WTC11 (cell line): ENCODE results near the gene CLVS2. TPM values are rescaled to one million over a fixed set of nuclear protein-coding genes. Genes with fewer than 3 reads are reported as not detected.

Experiments
- ATAC-seq: fragments of 200-7000 bp; cut with Tn5 transposase; 2 replicates; pipeline ENCODE4 v1.10.0; 2021; ENCODE audit warnings: mild to moderate bottlenecking, moderate library complexity
- CTCF ChIA-PET: fragments of 300-600 bp; sonication (Branson Sonifier 250); formaldehyde crosslinking; loops from one replicate; lab custom pipeline; 2021; ENCODE audit warnings: antibody characterized with exemption; lab: Charles Lee
- POLR2A ChIA-PET: fragments of 350-600 bp; sonication (Branson Sonifier 250); formaldehyde crosslinking; loops from one replicate; lab custom pipeline; 2021; ENCODE audit warnings: antibody characterized with exemption; lab: Charles Lee
- DNase-seq: peaks from one replicate; pipeline ENCODE4 v3.0.0; 2021; ENCODE audit warnings: low spot score
- H3K27ac Mint-ChIP-seq: 2 replicates; pipeline ENCODE4 v1.8.0; 2021; ENCODE audit warnings: mixed read lengths
- H3K27me3 Mint-ChIP-seq: 2 replicates; pipeline ENCODE4 v1.8.0; 2021; ENCODE audit warnings: low read depth, mild to moderate bottlenecking, moderate library complexity, mixed read lengths
- H3K36me3 Mint-ChIP-seq: 2 replicates; pipeline ENCODE4 v1.8.0; 2021; ENCODE audit warnings: mixed read lengths
- H3K4me1 Mint-ChIP-seq: 2 replicates; pipeline ENCODE4 v1.8.0; 2022; ENCODE audit warnings: mixed read lengths
- H3K4me3 Mint-ChIP-seq: 2 replicates; pipeline ENCODE4 v1.8.0; 2021; ENCODE audit warnings: mild to moderate bottlenecking, moderate library complexity, mixed read lengths
- H3K9me3 Mint-ChIP-seq: 2 replicates; pipeline ENCODE4 v1.8.0; 2021; ENCODE audit warnings: mixed read lengths
- ARID4B ChIP-seq: sonication (generic); formaldehyde crosslinking; IDR thresholded peaks from 2 replicates; pipeline ENCODE4 v1.8.0; 2023; ENCODE audit warnings: missing genetic modification reagents, mild to moderate bottlenecking, borderline replicate concordance
- ATF1 ChIP-seq: sonication (generic); formaldehyde crosslinking; IDR thresholded peaks from 2 replicates; pipeline ENCODE4 v1.8.1; 2023; ENCODE audit warnings: mild to moderate bottlenecking, moderate library complexity, missing genetic modification reagents
- ATF2 ChIP-seq: sonication (generic); formaldehyde crosslinking; IDR thresholded peaks from 2 replicates; pipeline ENCODE4 v1.8.1; 2022; ENCODE audit warnings: low read depth, missing genetic modification reagents, borderline replicate concordance
- CDX4 ChIP-seq: fragments of 250-450 bp; sonication (Bioruptor Pico); IDR thresholded peaks from 2 replicates; pipeline ENCODE4 v1.9.0; 2021; ENCODE audit warnings: moderate library complexity, mild to moderate bottlenecking, inconsistent platforms, borderline replicate concordance
- CREB1 ChIP-seq: sonication (generic); formaldehyde crosslinking; IDR thresholded peaks from 2 replicates; pipeline ENCODE4 v1.8.0; 2023; ENCODE audit warnings: mild to moderate bottlenecking, missing genetic modification reagents
- E2F1 ChIP-seq: sonication (generic); formaldehyde crosslinking; IDR thresholded peaks from 2 replicates; pipeline ENCODE4 v1.8.0; 2022; ENCODE audit warnings: mild to moderate bottlenecking, missing genetic modification reagents
- ELF4 ChIP-seq: sonication (generic); formaldehyde crosslinking; IDR thresholded peaks from 2 replicates; pipeline ENCODE4 v1.8.1; 2022; ENCODE audit warnings: low read depth, mild to moderate bottlenecking, moderate library complexity, missing genetic modification reagents
- ERG ChIP-seq: fragments of 250-450 bp; sonication (Bioruptor Pico); IDR thresholded peaks from 2 replicates; pipeline ENCODE4 v1.8.0; 2021; ENCODE audit warnings: mild to moderate bottlenecking
- GABPB1 ChIP-seq: sonication (generic); formaldehyde crosslinking; IDR thresholded peaks from 2 replicates; pipeline ENCODE4 v1.8.1; 2023; ENCODE audit warnings: mild to moderate bottlenecking, missing genetic modification reagents
- MXD4 ChIP-seq: fragments of 250-450 bp; sonication (Bioruptor Pico); IDR thresholded peaks from 2 replicates; pipeline ENCODE4 v1.8.0; 2021; ENCODE audit warnings: mild to moderate bottlenecking, moderate library complexity, borderline replicate concordance
- MYBL2 ChIP-seq: sonication (generic); formaldehyde crosslinking; IDR thresholded peaks from 2 replicates; pipeline ENCODE4 v1.8.1; 2023; ENCODE audit warnings: mild to moderate bottlenecking, moderate library complexity, missing genetic modification reagents
- NFATC4 ChIP-seq: fragments of 250-450 bp; sonication (Bioruptor Pico); IDR thresholded peaks from 2 replicates; pipeline ENCODE4 v1.9.0; 2021; ENCODE audit warnings: mild to moderate bottlenecking
- NFE2L1 ChIP-seq: sonication (generic); formaldehyde crosslinking; IDR thresholded peaks from 2 replicates; pipeline ENCODE4 v1.8.1; 2023; ENCODE audit warnings: missing genetic modification reagents
- NR1H2 ChIP-seq: sonication (generic); formaldehyde crosslinking; IDR thresholded peaks from 2 replicates; pipeline ENCODE4 v1.9.0; 2021; ENCODE audit warnings: mild to moderate bottlenecking, moderate library complexity, missing genetic modification reagents
- NR3C1 ChIP-seq: sonication (generic); formaldehyde crosslinking; conservative IDR thresholded peaks from 2 replicates; pipeline ENCODE4 v1.8.1; 2023; ENCODE audit warnings: low read depth, mild to moderate bottlenecking, missing genetic modification reagents
- SOX15 ChIP-seq: fragments of 250-450 bp; sonication (Bioruptor Pico); IDR thresholded peaks from 2 replicates; pipeline ENCODE4 v1.9.0; 2021; ENCODE audit warnings: mild to moderate bottlenecking
- USF1 ChIP-seq: sonication (generic); formaldehyde crosslinking; IDR thresholded peaks from 2 replicates; pipeline ENCODE4 v1.8.0; 2022; ENCODE audit warnings: mild to moderate bottlenecking, missing genetic modification reagents
- ZNF219 ChIP-seq: sonication (generic); formaldehyde crosslinking; IDR thresholded peaks from 2 replicates; pipeline ENCODE4 v1.8.0; 2023; ENCODE audit warnings: missing genetic modification reagents, mild to moderate bottlenecking, borderline replicate concordance
- ZNF281 ChIP-seq: sonication (generic); formaldehyde crosslinking; IDR thresholded peaks from 2 replicates; pipeline ENCODE4 v1.8.0; 2023; ENCODE audit warnings: mild to moderate bottlenecking, missing genetic modification reagents
- ZNF396 ChIP-seq: fragments of 250-450 bp; sonication (Bioruptor Pico); IDR thresholded peaks from 2 replicates; pipeline ENCODE4 v1.8.0; 2021; ENCODE audit warnings: mild to moderate bottlenecking, moderate library complexity, borderline replicate concordance
- ZNF425 ChIP-seq: fragments of 250-450 bp; sonication (Bioruptor Pico); conservative IDR thresholded peaks from 2 replicates; pipeline ENCODE4 v1.9.0; 2021; ENCODE audit warnings: mild to moderate bottlenecking
- total RNA-seq: library from RNA; stranded (reverse); gene quantifications from 3 replicates; pipeline ENCODE4 v1.2.3, GENCODE V29; 2021

The CLVS2 gene
- total RNA-seq, 1 experiment from 2014 or later: 0.90 TPM

- Mint-ChIP-seq H3K4me1 (no peaks in the 10 kb centered on the region), H3K27me3 (peaks cover 19% of the 10 kb centered on the region), H3K9me3 (no peaks in the 10 kb centered on the region), H3K36me3 (no peaks in the 10 kb centered on the region), H3K4me3 (no peak overlapping the region), H3K27ac (no peak overlapping the region)
- POLR2A ChIA-PET: no interaction called here
- ATAC-seq (no peak), DNase-seq (no peak)
- no peak for TF ChIP-seq MXD4 (CRISPR knock-in tag)
- TF ChIP-seq NR3C1: no peak
- TF ChIP-seq ATF1 (CRISPR knock-in tag): no peak
- no peak for TF ChIP-seq NFE2L1
- CTCF ChIA-PET: no interaction called here
Observed at GRCh38 chr6:122984393-122984792, 11.6 kb upstream of the CLVS2 start.

- ATAC-seq (no peak), DNase-seq (no peak)
- Mint-ChIP-seq H3K4me1 (peaks cover 14% of the 10 kb centered on the region), H3K36me3 (no peaks in the 10 kb centered on the region), H3K4me3 (no peak overlapping the region), H3K9me3 (no peaks in the 10 kb centered on the region), H3K27me3 (peaks cover 87% of the 10 kb centered on the region), H3K27ac (no peak overlapping the region)
- POLR2A ChIA-PET: no interaction called here
- CTCF ChIA-PET: no interaction called here
- TF ChIP-seq ZNF281 (CRISPR knock-in tag): no peak
- no peak for TF ChIP-seq NR1H2 (CRISPR knock-in tag)
- no peak for TF ChIP-seq NFATC4 (CRISPR knock-in tag)
- no peak for TF ChIP-seq ZNF396 (CRISPR knock-in tag)
- no peak for TF ChIP-seq ARID4B (CRISPR knock-in tag)
- no peak for TF ChIP-seq MYBL2
- TF ChIP-seq ATF2 (CRISPR knock-in tag): no peak
- no peak for TF ChIP-seq SOX15 (CRISPR knock-in tag)
- no peak for TF ChIP-seq CREB1
- no peak for TF ChIP-seq USF1 (CRISPR knock-in tag)
- TF ChIP-seq GABPB1: no peak
- TF ChIP-seq ELF4: no peak
- no peak for TF ChIP-seq ZNF425 (CRISPR knock-in tag)
- TF ChIP-seq E2F1 (CRISPR knock-in tag): no peak
- TF ChIP-seq ZNF219 (CRISPR knock-in tag): no peak
- TF ChIP-seq CDX4 (CRISPR knock-in tag): no peak
- TF ChIP-seq ERG: no peak
Observed at GRCh38 chr6:122994256-122994655, 1.8 kb upstream of the CLVS2 start.
